ENCODE results near the gene OPA3.

Gene OPA3

DNA sequence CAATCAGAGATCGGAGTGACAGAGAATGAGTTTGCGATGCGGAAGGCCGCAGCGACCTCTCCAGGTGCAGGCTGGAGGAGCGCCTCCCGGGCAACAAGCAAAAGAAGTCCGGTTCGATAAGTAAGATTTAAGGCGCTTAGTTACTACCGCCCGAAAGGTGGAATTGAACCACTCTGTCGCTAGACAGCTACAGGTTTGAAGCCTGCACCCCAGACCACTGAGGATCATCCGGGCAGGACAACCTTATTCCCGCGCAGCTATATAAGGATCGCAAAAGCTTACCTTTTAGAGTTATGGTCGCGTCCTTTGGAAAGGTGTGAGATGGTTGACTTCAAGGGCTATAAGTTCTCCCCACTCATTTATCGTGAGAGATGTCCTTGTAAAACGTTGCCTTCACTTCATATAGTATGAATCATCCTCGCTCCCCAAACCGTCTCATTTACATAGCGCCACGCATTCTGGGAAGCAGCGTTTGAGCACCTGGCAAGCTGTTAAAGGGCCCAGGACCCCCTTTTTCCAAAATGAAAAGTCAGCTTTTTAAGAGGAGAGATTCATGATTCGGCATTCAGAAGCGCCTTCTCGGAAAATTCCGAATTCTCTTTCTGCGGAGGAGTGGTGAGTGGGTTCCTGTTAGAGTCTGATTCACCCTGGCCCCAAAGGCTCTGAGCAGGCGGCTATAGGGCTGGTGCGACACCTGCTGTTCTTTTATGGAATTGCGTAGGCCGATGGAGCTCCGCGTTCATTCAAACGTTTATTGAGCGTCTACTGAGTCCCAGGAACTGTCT is 106.0 kb downstream of the OPA3 start:
- peak; percentile 94 for DNase-seq (ENCODE audit: low read depth)

- no peak for DNase-seq (ENCODE audit: low read depth)
These were observed 106.7 kb downstream of the OPA3 start for GRCh38 chr19:45477713-45478453.

All from amniotic epithelial cell (primary cell).